AG09309 (cell line): ENCODE data around the gene SQSTM1.

Experiments used
- DNase-seq: peaks from one replicate; pipeline ENCODE4 v3.0.0-alpha.2; 2010; ENCODE audit warnings: low read depth
- H3K4me3 ChIP-seq: 2 replicates; pipeline ENCODE4 v1.5.1; 2011; ENCODE audit warnings: mild to moderate bottlenecking, low read depth, low read length, moderate library complexity; ENCODE audit not compliant: control insufficient read depth
- TF ChIP-seq, protein P1 (sequence below): IDR thresholded peaks from 2 replicates; pipeline ENCODE4 v1.5.1; 2011; ENCODE audit warnings: mild to moderate bottlenecking, low read depth, low read length, inconsistent platforms; ENCODE audit not compliant: insufficient read depth, control insufficient read depth; ENCODE audit errors: missing control alignments

SQSTM1 gene

GRCh38 chr5:179880066-179880650, 59.5 kb downstream of the SQSTM1 start:
- H3K4me3 ChIP-seq = no peak overlapping the region
- TF ChIP-seq, protein P1, sequence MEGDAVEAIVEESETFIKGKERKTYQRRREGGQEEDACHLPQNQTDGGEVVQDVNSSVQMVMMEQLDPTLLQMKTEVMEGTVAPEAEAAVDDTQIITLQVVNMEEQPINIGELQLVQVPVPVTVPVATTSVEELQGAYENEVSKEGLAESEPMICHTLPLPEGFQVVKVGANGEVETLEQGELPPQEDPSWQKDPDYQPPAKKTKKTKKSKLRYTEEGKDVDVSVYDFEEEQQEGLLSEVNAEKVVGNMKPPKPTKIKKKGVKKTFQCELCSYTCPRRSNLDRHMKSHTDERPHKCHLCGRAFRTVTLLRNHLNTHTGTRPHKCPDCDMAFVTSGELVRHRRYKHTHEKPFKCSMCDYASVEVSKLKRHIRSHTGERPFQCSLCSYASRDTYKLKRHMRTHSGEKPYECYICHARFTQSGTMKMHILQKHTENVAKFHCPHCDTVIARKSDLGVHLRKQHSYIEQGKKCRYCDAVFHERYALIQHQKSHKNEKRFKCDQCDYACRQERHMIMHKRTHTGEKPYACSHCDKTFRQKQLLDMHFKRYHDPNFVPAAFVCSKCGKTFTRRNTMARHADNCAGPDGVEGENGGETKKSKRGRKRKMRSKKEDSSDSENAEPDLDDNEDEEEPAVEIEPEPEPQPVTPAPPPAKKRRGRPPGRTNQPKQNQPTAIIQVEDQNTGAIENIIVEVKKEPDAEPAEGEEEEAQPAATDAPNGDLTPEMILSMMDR = no peak
- DNase-seq = no peak

- no peak overlapping the region for H3K4me3 ChIP-seq
- DNase-seq = no peak
- TF ChIP-seq, protein P1 = no peak
These were observed 60.3 kb downstream of the SQSTM1 start for GRCh38 chr5:179880848-179881590.

DNA sequence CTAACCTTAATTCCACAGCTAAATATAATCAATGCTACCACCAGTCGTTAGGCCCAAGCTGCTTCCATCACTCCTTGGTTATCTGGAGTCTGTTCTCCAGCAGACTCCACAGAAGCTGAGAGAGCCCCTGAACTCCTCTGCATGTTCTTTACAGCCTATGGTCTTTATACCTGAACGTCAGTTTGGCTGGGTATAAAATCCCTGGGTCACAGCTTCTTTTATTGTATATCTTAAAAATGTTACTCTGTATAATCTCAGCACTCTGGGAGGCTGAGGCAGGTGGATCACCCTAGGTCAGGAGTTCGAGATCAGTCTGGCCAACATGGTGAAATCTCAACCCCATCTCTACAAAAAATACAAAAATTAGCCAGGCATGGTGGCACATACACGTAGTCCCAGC, 61.6 kb downstream of the SQSTM1 start:
- DNase-seq = no peak
- TF ChIP-seq, protein P1 = no peak
- H3K4me3 ChIP-seq = no peak overlapping the region

GRCh38 chr5:179883163-179883562, 62.5 kb downstream of the SQSTM1 start:
- no peak overlapping the region for H3K4me3 ChIP-seq
- TF ChIP-seq, protein P1 = no peak
- no peak for DNase-seq

DNA sequence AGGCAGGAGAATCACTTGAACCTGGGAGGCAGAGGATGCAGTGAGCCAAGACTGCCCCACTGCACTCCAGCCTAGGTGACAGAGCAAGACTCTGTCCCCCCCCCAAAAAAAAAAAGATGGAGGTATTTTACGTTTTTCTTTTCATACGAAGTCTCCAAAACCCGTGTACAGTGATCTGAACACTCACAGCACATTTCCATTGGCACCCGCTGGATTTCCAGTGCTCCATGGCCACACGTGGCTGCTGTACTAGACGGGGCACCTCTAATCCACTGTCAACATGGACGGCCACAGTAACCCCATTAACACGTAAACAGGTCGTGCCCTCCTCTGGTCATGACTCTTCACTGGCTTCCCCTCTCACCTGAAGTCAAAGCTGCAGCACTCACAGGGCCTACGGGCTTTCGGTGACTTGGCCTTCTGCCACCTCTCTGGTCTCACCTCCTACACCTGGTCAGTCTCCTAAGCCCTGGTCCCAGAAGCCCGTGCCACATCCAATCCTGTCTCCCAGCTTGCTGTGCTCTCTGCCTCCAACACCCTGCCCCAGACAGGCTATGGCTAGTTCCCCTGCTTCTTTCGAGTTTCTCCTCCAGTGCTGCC, 64.9 kb downstream of the SQSTM1 start:
- TF ChIP-seq, protein P1 = no peak
- H3K4me3 ChIP-seq = no peak overlapping the region
- DNase-seq = no peak

GRCh38 chr5:179886190-179886911, 65.6 kb downstream of the SQSTM1 start:
- TF ChIP-seq, protein P1 = no peak
- no peak overlapping the region for H3K4me3 ChIP-seq
- no peak for DNase-seq
